ENCODE measurements around the gene GFRA1.

The GFRA1 gene

GRCh38 chr10:116195039-116195438 lies 78.0 kb downstream of the GFRA1 start:
- Histone ChIP-seq H3K4me1 (ENCODE audit: control insufficient read depth in 1 of 2, insufficient read depth in 1 of 2, low read depth in 1 of 2, low read length in 1 of 2) (no peaks in the 10 kb centered on the region), H3K36me3 (no peaks in the 10 kb centered on the region), H3K9me3 (peaks cover 6% of the 10 kb centered on the region), H3K27ac (no peak overlapping the region), H3K4me3 (ENCODE audit: low read depth in 1 of 2, low read length in 1 of 2) (no peak overlapping the region), H3K27me3 (no peaks in the 10 kb centered on the region)
- TF ChIP-seq, protein P1, sequence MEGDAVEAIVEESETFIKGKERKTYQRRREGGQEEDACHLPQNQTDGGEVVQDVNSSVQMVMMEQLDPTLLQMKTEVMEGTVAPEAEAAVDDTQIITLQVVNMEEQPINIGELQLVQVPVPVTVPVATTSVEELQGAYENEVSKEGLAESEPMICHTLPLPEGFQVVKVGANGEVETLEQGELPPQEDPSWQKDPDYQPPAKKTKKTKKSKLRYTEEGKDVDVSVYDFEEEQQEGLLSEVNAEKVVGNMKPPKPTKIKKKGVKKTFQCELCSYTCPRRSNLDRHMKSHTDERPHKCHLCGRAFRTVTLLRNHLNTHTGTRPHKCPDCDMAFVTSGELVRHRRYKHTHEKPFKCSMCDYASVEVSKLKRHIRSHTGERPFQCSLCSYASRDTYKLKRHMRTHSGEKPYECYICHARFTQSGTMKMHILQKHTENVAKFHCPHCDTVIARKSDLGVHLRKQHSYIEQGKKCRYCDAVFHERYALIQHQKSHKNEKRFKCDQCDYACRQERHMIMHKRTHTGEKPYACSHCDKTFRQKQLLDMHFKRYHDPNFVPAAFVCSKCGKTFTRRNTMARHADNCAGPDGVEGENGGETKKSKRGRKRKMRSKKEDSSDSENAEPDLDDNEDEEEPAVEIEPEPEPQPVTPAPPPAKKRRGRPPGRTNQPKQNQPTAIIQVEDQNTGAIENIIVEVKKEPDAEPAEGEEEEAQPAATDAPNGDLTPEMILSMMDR (IDR thresholded peaks at IDR 0.05) = no peak

- peaks cover 6% of the 10 kb centered on the region for H3K9me3 ChIP-seq
- TF ChIP-seq, protein P1 (IDR thresholded peaks at IDR 0.05) = no peak
- H3K4me1 ChIP-seq (ENCODE audit: control insufficient read depth in 1 of 2, insufficient read depth in 1 of 2, low read depth in 1 of 2, low read length in 1 of 2) = no peaks in the 10 kb centered on the region
- no peak overlapping the region for H3K27ac ChIP-seq
- no peak overlapping the region for H3K4me3 ChIP-seq (ENCODE audit: low read depth in 1 of 2, low read length in 1 of 2)
- H3K27me3 ChIP-seq = no peaks in the 10 kb centered on the region
- no peaks in the 10 kb centered on the region for H3K36me3 ChIP-seq
Observed at GRCh38 chr10:116194061-116194460, 78.9 kb downstream of the GFRA1 start.

- no peaks in the 10 kb centered on the region for H3K4me1 ChIP-seq (ENCODE audit: control insufficient read depth in 1 of 2, insufficient read depth in 1 of 2, low read depth in 1 of 2, low read length in 1 of 2)
- TF ChIP-seq, protein P1 (IDR thresholded peaks at IDR 0.05) = no peak
- no peaks in the 10 kb centered on the region for H3K36me3 ChIP-seq
- no peaks in the 10 kb centered on the region for H3K27me3 ChIP-seq
- H3K27ac ChIP-seq = no peak overlapping the region
- no peak overlapping the region for H3K4me3 ChIP-seq (ENCODE audit: low read depth in 1 of 2, low read length in 1 of 2)
- H3K9me3 ChIP-seq = peaks cover 6% of the 10 kb centered on the region
Observed at GRCh38 chr10:116190883-116191282, 82.1 kb downstream of the GFRA1 start.

DNA sequence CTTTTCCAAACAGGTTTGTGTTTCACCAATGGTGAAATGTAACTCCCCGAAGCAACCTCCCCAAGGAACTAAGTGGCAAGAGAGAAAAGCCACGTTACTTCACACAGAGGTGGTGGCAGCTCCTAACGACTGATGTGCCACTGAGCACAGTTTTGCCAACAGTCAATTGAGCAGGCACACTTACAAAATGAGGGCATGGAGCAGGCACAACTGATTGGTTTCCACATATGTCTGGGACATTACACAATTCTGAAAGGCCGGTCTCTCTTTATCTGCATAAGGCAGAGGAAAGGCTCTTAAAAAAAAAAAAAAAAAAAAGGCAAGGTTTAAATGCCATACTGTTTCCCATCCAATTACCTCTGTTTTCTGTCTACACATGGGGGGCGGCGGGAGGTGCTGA lies 86.7 kb downstream of the GFRA1 start:
- Histone ChIP-seq H3K27me3 (no peaks in the 10 kb centered on the region), H3K4me3 (ENCODE audit: low read depth in 1 of 2, low read length in 1 of 2) (no peak overlapping the region), H3K36me3 (no peaks in the 10 kb centered on the region), H3K27ac (no peak overlapping the region), H3K9me3 (no peaks in the 10 kb centered on the region), H3K4me1 (ENCODE audit: control insufficient read depth in 1 of 2, insufficient read depth in 1 of 2, low read depth in 1 of 2, low read length in 1 of 2) (no peaks in the 10 kb centered on the region)
- TF ChIP-seq, protein P1 (IDR thresholded peaks at IDR 0.05) = no peak

GRCh38 chr10:116185199-116185867 lies 87.7 kb downstream of the GFRA1 start:
- Histone ChIP-seq H3K27ac (no peak overlapping the region), H3K4me1 (ENCODE audit: control insufficient read depth in 1 of 2, insufficient read depth in 1 of 2, low read depth in 1 of 2, low read length in 1 of 2) (no peaks in the 10 kb centered on the region), H3K27me3 (no peaks in the 10 kb centered on the region), H3K4me3 (ENCODE audit: low read depth in 1 of 2, low read length in 1 of 2) (no peak overlapping the region), H3K9me3 (no peaks in the 10 kb centered on the region), H3K36me3 (no peaks in the 10 kb centered on the region)
- TF ChIP-seq, protein P1 (IDR thresholded peaks at IDR 0.05) = no peak

DNA sequence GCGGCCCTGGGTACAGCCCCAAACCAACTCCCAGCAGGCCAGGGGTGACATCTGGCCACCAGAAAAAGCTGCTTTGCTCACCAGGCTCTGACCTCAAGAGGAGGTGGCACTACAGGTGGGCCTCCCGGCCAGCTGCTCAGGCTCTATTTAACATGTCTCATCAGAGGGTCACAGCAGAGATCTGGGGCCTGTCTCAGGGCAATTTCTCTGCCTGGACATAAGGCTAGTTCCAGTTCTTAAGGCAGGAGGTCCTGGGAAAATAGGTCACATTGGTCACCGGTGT lies 88.6 kb downstream of the GFRA1 start:
- Histone ChIP-seq H3K4me1 (ENCODE audit: control insufficient read depth in 1 of 2, insufficient read depth in 1 of 2, low read depth in 1 of 2, low read length in 1 of 2) (no peaks in the 10 kb centered on the region), H3K27ac (no peak overlapping the region), H3K27me3 (no peaks in the 10 kb centered on the region), H3K4me3 (ENCODE audit: low read depth in 1 of 2, low read length in 1 of 2) (no peak overlapping the region), H3K36me3 (no peaks in the 10 kb centered on the region), H3K9me3 (no peaks in the 10 kb centered on the region)
- TF ChIP-seq, protein P1 (IDR thresholded peaks at IDR 0.05) = no peak

Measured in neutrophil (primary cell).